Erythroblast (primary cell): ENCODE data around the gene ACOT7.

ENCODE experiments used
- GATA1 ChIP-seq: IDR thresholded peaks from 2 replicates; pipeline ENCODE4 v1.6.1; 2011; ENCODE audit warnings: low read depth, mild to moderate bottlenecking, control low read depth, low read length, moderate library complexity
- POLR2A ChIP-seq: IDR thresholded peaks from 2 replicates; pipeline ENCODE4 v1.6.1; 2011; ENCODE audit warnings: mild to moderate bottlenecking, low read length

DNA sequence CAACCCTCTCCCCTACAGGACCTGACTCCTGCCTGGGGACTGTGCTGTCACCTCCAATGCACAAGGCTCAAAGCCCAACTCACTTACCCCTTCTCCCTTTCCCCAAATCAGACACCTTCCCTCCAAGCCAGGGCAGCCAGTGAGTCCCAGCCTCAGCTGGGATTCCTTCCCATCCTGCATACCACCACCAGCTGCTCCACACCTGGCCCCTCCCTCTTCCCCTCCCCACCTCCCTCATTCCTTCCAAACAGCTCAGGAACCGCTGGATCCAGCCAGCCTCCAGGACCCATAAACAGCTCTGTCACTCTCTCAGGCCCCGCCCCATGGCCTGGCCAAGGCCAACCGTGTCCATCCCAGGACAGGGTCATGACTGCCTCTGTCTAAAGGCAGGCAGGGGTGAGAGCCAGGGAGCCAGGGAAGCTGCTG, 41.4 kb downstream of the ACOT7 start:
- TF ChIP-seq POLR2A = no peak
- no peak for TF ChIP-seq GATA1
